WTC11 (cell line): ENCODE data around the gene PI4KA. TPM values are rescaled to one million over a fixed set of nuclear protein-coding genes. Genes with fewer than 3 reads are reported as not detected.

ENCODE experiments used
- ATAC-seq: fragments of 200-7000 bp; cut with Tn5 transposase; 2 replicates; pipeline ENCODE4 v1.10.0; 2021; ENCODE audit warnings: mild to moderate bottlenecking, moderate library complexity
- CTCF ChIA-PET: fragments of 300-600 bp; sonication (Branson Sonifier 250); formaldehyde crosslinking; loops from one replicate; lab custom pipeline; 2021; ENCODE audit warnings: antibody characterized with exemption; lab: Charles Lee
- POLR2A ChIA-PET: fragments of 350-600 bp; sonication (Branson Sonifier 250); formaldehyde crosslinking; loops from one replicate; lab custom pipeline; 2021; ENCODE audit warnings: antibody characterized with exemption; lab: Charles Lee
- DNase-seq: peaks from one replicate; pipeline ENCODE4 v3.0.0; 2021; ENCODE audit warnings: low spot score
- H3K27ac Mint-ChIP-seq: 2 replicates; pipeline ENCODE4 v1.8.0; 2021; ENCODE audit warnings: mixed read lengths
- H3K27me3 Mint-ChIP-seq: 2 replicates; pipeline ENCODE4 v1.8.0; 2021; ENCODE audit warnings: low read depth, mild to moderate bottlenecking, moderate library complexity, mixed read lengths
- H3K36me3 Mint-ChIP-seq: 2 replicates; pipeline ENCODE4 v1.8.0; 2021; ENCODE audit warnings: mixed read lengths
- H3K4me1 Mint-ChIP-seq: 2 replicates; pipeline ENCODE4 v1.8.0; 2022; ENCODE audit warnings: mixed read lengths
- H3K4me3 Mint-ChIP-seq: 2 replicates; pipeline ENCODE4 v1.8.0; 2021; ENCODE audit warnings: mild to moderate bottlenecking, moderate library complexity, mixed read lengths
- H3K9me3 Mint-ChIP-seq: 2 replicates; pipeline ENCODE4 v1.8.0; 2021; ENCODE audit warnings: mixed read lengths
- ATF1 ChIP-seq: sonication (generic); formaldehyde crosslinking; IDR thresholded peaks from 2 replicates; pipeline ENCODE4 v1.8.1; 2023; ENCODE audit warnings: mild to moderate bottlenecking, moderate library complexity, missing genetic modification reagents
- EMX1 ChIP-seq: fragments of 250-450 bp; sonication (Bioruptor Pico); IDR thresholded peaks from 2 replicates; pipeline ENCODE4 v1.8.0; 2021; ENCODE audit warnings: mild to moderate bottlenecking
- MXD4 ChIP-seq: fragments of 250-450 bp; sonication (Bioruptor Pico); IDR thresholded peaks from 2 replicates; pipeline ENCODE4 v1.8.0; 2021; ENCODE audit warnings: mild to moderate bottlenecking, moderate library complexity, borderline replicate concordance
- MYBL2 ChIP-seq: sonication (generic); formaldehyde crosslinking; IDR thresholded peaks from 2 replicates; pipeline ENCODE4 v1.8.1; 2023; ENCODE audit warnings: mild to moderate bottlenecking, moderate library complexity, missing genetic modification reagents
- NFYB ChIP-seq: sonication (generic); formaldehyde crosslinking; conservative IDR thresholded peaks from 2 replicates; pipeline ENCODE4 v1.8.0; 2022; ENCODE audit warnings: low read depth, missing genetic modification reagents
- OVOL2 ChIP-seq: fragments of 250-450 bp; sonication (Bioruptor Pico); IDR thresholded peaks from 2 replicates; pipeline ENCODE4 v1.9.0; 2021; ENCODE audit warnings: mild to moderate bottlenecking, borderline replicate concordance
- ZNF138 ChIP-seq: sonication (generic); formaldehyde crosslinking; conservative IDR thresholded peaks from 2 replicates; pipeline ENCODE4 v1.8.1; 2022; ENCODE audit warnings: mild to moderate bottlenecking, moderate library complexity, missing genetic modification reagents
- ZNF416 ChIP-seq: fragments of 250-450 bp; sonication (Bioruptor Pico); IDR thresholded peaks from 2 replicates; pipeline ENCODE4 v1.9.0; 2021; ENCODE audit warnings: mild to moderate bottlenecking, inconsistent platforms
- total RNA-seq: library from RNA; stranded (reverse); gene quantifications from 3 replicates; pipeline ENCODE4 v1.2.3, GENCODE V29; 2021
- TF ChIP-seq, protein P1 (sequence below): sonication (generic); formaldehyde crosslinking; IDR thresholded peaks from 2 replicates; pipeline ENCODE4 v1.8.1; 2023; ENCODE audit warnings: mild to moderate bottlenecking, moderate library complexity, missing genetic modification reagents
- TF ChIP-seq, protein P2 (sequence below): fragments of 250-450 bp; sonication (Bioruptor Pico); IDR thresholded peaks from 2 replicates; pipeline ENCODE4 v1.9.0; 2021; ENCODE audit warnings: mild to moderate bottlenecking
- TF ChIP-seq, protein P3 (sequence below): sonication (generic); formaldehyde crosslinking; IDR thresholded peaks from 2 replicates; pipeline ENCODE4 v1.8.1; 2023; ENCODE audit warnings: mild to moderate bottlenecking, missing genetic modification reagents
- TF ChIP-seq, protein P4 (sequence below): sonication (generic); formaldehyde crosslinking; IDR thresholded peaks from 2 replicates; pipeline ENCODE4 v1.8.1; 2022; ENCODE audit warnings: mild to moderate bottlenecking, moderate library complexity, missing genetic modification reagents
- TF ChIP-seq, protein P5 (sequence below): sonication (generic); formaldehyde crosslinking; IDR thresholded peaks from 2 replicates; pipeline ENCODE4 v1.8.1; 2022; ENCODE audit warnings: mild to moderate bottlenecking, missing genetic modification reagents, moderate library complexity, borderline replicate concordance
- TF ChIP-seq, protein P6 (sequence below): sonication (generic); formaldehyde crosslinking; IDR thresholded peaks from 2 replicates; pipeline ENCODE4 v1.8.1; 2023; ENCODE audit warnings: mild to moderate bottlenecking, missing genetic modification reagents, moderate library complexity
- TF ChIP-seq, protein P7 (sequence below): sonication (generic); formaldehyde crosslinking; conservative IDR thresholded peaks from 2 replicates; pipeline ENCODE4 v1.8.1; 2022; ENCODE audit warnings: mild to moderate bottlenecking, missing genetic modification reagents
- TF ChIP-seq, protein P8 (sequence below): sonication (generic); formaldehyde crosslinking; IDR thresholded peaks from 2 replicates; pipeline ENCODE4 v1.8.0; 2022; ENCODE audit warnings: mild to moderate bottlenecking, missing genetic modification reagents
- TF ChIP-seq, protein P9 (sequence below): sonication (generic); formaldehyde crosslinking; IDR thresholded peaks from 2 replicates; pipeline ENCODE4 v1.8.1; 2023; ENCODE audit warnings: mild to moderate bottlenecking, missing genetic modification reagents

Gene PI4KA
- total RNA-seq, 1 experiment from 2014 or later, result 45.5 TPM

DNA sequence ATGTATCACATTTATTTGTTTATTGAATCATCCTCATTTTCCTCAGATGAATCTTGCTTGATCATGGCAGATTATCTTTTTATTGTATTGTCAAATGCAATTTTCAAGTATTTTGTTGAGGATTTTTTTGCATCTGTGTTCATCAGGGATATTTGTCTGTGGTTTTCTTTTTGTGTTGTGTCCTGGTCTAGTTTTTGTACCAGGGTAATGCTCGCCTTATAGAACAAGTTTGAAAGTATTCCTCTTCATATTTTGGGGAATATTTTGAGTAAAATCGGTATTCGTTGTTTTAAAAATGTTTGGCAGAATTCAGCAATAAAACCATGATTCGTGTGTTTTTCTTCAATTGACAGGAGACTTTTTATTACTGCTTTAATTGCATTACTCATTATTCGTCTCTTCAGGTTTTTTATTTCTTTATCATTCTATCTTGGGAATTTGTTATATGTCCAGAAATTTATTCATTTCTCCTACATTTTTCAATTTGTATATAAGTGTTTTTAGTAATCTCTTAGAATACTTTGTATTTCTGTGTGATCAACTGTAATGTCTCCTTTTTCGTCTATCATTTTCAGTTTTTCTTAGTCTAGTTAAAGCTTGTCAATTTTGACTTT, 198.1 kb downstream of the PI4KA start:
- H3K4me3 Mint-ChIP-seq, result no peak overlapping the region
- DNase-seq, result no peak
- no peaks in the 10 kb centered on the region for H3K36me3 Mint-ChIP-seq
- ATAC-seq, result no peak
- CTCF ChIA-PET, result no interaction called here
- TF ChIP-seq, protein P1, sequence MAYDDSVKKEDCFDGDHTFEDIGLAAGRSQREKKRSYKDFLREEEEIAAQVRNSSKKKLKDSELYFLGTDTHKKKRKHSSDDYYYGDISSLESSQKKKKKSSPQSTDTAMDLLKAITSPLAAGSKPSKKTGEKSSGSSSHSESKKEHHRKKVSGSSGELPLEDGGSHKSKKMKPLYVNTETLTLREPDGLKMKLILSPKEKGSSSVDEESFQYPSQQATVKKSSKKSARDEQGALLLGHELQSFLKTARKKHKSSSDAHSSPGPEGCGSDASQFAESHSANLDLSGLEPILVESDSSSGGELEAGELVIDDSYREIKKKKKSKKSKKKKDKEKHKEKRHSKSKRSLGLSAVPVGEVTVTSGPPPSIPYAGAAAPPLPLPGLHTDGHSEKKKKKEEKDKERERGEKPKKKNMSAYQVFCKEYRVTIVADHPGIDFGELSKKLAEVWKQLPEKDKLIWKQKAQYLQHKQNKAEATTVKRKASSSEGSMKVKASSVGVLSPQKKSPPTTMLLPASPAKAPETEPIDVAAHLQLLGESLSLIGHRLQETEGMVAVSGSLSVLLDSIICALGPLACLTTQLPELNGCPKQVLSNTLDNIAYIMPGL (CRISPR knock-in tag), result no peak
- TF ChIP-seq, protein P2, sequence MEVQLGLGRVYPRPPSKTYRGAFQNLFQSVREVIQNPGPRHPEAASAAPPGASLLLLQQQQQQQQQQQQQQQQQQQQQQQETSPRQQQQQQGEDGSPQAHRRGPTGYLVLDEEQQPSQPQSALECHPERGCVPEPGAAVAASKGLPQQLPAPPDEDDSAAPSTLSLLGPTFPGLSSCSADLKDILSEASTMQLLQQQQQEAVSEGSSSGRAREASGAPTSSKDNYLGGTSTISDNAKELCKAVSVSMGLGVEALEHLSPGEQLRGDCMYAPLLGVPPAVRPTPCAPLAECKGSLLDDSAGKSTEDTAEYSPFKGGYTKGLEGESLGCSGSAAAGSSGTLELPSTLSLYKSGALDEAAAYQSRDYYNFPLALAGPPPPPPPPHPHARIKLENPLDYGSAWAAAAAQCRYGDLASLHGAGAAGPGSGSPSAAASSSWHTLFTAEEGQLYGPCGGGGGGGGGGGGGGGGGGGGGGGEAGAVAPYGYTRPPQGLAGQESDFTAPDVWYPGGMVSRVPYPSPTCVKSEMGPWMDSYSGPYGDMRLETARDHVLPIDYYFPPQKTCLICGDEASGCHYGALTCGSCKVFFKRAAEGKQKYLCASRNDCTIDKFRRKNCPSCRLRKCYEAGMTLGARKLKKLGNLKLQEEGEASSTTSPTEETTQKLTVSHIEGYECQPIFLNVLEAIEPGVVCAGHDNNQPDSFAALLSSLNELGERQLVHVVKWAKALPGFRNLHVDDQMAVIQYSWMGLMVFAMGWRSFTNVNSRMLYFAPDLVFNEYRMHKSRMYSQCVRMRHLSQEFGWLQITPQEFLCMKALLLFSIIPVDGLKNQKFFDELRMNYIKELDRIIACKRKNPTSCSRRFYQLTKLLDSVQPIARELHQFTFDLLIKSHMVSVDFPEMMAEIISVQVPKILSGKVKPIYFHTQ (CRISPR knock-in tag), result no peak
- TF ChIP-seq ZNF138 (CRISPR knock-in tag) (no peak), EMX1 (no peak), ATF1 (no peak), ZNF416 (CRISPR knock-in tag) (no peak), MYBL2 (CRISPR knock-in tag) (no peak)
- TF ChIP-seq, protein P3, sequence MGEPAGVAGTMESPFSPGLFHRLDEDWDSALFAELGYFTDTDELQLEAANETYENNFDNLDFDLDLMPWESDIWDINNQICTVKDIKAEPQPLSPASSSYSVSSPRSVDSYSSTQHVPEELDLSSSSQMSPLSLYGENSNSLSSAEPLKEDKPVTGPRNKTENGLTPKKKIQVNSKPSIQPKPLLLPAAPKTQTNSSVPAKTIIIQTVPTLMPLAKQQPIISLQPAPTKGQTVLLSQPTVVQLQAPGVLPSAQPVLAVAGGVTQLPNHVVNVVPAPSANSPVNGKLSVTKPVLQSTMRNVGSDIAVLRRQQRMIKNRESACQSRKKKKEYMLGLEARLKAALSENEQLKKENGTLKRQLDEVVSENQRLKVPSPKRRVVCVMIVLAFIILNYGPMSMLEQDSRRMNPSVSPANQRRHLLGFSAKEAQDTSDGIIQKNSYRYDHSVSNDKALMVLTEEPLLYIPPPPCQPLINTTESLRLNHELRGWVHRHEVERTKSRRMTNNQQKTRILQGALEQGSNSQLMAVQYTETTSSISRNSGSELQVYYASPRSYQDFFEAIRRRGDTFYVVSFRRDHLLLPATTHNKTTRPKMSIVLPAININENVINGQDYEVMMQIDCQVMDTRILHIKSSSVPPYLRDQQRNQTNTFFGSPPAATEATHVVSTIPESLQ, result no peak
- TF ChIP-seq, protein P4, sequence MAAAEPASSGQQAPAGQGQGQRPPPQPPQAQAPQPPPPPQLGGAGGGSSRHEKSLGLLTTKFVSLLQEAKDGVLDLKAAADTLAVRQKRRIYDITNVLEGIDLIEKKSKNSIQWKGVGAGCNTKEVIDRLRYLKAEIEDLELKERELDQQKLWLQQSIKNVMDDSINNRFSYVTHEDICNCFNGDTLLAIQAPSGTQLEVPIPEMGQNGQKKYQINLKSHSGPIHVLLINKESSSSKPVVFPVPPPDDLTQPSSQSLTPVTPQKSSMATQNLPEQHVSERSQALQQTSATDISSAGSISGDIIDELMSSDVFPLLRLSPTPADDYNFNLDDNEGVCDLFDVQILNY (CRISPR knock-in tag), result no peak
- TF ChIP-seq, protein P5, sequence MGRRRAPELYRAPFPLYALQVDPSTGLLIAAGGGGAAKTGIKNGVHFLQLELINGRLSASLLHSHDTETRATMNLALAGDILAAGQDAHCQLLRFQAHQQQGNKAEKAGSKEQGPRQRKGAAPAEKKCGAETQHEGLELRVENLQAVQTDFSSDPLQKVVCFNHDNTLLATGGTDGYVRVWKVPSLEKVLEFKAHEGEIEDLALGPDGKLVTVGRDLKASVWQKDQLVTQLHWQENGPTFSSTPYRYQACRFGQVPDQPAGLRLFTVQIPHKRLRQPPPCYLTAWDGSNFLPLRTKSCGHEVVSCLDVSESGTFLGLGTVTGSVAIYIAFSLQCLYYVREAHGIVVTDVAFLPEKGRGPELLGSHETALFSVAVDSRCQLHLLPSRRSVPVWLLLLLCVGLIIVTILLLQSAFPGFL (CRISPR knock-in tag), result no peak
- TF ChIP-seq, protein P6, sequence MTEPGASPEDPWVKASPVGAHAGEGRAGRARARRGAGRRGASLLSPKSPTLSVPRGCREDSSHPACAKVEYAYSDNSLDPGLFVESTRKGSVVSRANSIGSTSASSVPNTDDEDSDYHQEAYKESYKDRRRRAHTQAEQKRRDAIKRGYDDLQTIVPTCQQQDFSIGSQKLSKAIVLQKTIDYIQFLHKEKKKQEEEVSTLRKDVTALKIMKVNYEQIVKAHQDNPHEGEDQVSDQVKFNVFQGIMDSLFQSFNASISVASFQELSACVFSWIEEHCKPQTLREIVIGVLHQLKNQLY (CRISPR knock-in tag), result no peak
- POLR2A ChIA-PET, result no interaction called here
- H3K27ac Mint-ChIP-seq, result no peak overlapping the region
- no peaks in the 10 kb centered on the region for H3K4me1 Mint-ChIP-seq
- H3K27me3 Mint-ChIP-seq, result peaks cover 7% of the 10 kb centered on the region
- H3K9me3 Mint-ChIP-seq, result peaks cover 11% of the 10 kb centered on the region

DNA sequence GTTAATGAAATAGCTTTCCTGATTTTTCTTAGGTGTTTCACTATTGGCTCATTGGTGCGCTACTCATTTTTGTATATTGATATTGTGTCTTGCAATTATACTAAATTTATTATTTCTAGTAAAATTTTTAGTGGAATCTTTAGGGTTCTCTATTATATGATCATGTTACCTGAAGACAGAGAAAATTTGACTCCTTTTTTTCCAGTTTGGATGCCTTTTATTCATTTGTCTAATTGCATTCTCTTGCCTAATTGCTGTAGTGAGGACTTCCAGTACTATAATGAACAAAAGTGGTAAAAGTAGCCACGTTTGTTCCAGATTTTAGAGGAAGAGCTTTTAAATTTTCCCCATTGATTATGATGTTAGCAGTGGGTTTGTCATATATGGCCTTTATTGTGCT, 198.7 kb downstream of the PI4KA start:
- peaks cover 11% of the 10 kb centered on the region for H3K9me3 Mint-ChIP-seq
- no peak overlapping the region for H3K27ac Mint-ChIP-seq
- peaks cover 7% of the 10 kb centered on the region for H3K27me3 Mint-ChIP-seq
- POLR2A ChIA-PET, result no interaction called here
- H3K4me1 Mint-ChIP-seq, result no peaks in the 10 kb centered on the region
- no peaks in the 10 kb centered on the region for H3K36me3 Mint-ChIP-seq
- no peak for DNase-seq
- CTCF ChIA-PET, result no interaction called here
- no peak for ATAC-seq
- H3K4me3 Mint-ChIP-seq, result no peak overlapping the region
- TF ChIP-seq ATF1, result no peak
- no peak for TF ChIP-seq NFYB (CRISPR knock-in tag)
- TF ChIP-seq, protein P7, sequence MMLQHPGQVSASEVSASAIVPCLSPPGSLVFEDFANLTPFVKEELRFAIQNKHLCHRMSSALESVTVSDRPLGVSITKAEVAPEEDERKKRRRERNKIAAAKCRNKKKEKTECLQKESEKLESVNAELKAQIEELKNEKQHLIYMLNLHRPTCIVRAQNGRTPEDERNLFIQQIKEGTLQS, result no peak
- TF ChIP-seq ZNF138 (CRISPR knock-in tag), result no peak
- TF ChIP-seq, protein P2 (CRISPR knock-in tag), result no peak
- TF ChIP-seq, protein P8, sequence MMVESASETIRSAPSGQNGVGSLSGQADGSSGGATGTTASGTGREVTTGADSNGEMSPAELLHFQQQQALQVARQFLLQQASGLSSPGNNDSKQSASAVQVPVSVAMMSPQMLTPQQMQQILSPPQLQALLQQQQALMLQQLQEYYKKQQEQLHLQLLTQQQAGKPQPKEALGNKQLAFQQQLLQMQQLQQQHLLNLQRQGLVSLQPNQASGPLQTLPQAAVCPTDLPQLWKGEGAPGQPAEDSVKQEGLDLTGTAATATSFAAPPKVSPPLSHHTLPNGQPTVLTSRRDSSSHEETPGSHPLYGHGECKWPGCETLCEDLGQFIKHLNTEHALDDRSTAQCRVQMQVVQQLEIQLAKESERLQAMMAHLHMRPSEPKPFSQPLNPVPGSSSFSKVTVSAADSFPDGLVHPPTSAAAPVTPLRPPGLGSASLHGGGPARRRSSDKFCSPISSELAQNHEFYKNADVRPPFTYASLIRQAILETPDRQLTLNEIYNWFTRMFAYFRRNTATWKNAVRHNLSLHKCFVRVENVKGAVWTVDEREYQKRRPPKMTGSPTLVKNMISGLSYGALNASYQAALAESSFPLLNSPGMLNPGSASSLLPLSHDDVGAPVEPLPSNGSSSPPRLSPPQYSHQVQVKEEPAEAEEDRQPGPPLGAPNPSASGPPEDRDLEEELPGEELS (CRISPR knock-in tag), result no peak
- TF ChIP-seq OVOL2, result no peak
- TF ChIP-seq MXD4, result no peak
- TF ChIP-seq, protein P9, sequence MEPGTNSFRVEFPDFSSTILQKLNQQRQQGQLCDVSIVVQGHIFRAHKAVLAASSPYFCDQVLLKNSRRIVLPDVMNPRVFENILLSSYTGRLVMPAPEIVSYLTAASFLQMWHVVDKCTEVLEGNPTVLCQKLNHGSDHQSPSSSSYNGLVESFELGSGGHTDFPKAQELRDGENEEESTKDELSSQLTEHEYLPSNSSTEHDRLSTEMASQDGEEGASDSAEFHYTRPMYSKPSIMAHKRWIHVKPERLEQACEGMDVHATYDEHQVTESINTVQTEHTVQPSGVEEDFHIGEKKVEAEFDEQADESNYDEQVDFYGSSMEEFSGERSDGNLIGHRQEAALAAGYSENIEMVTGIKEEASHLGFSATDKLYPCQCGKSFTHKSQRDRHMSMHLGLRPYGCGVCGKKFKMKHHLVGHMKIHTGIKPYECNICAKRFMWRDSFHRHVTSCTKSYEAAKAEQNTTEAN (CRISPR knock-in tag), result no peak
